Keratinocyte (primary cell): ENCODE data around the gene BPIFA3. TPM values are rescaled to one million over a fixed set of nuclear protein-coding genes. Genes with fewer than 3 reads are reported as not detected.

ENCODE experiments used
- DNase-seq: peaks from one replicate; pipeline ENCODE4 v3.0.0-alpha.2; 2011; ENCODE audit warnings: low read depth, missing footprints, low spot score
- FAIRE-seq: peaks from 2 replicates; lab custom pipeline; 2011; peaks lifted over from hg19 to GRCh38; lab: Jason Lieb, UNC
- H2AFZ ChIP-seq: 2 replicates; pipeline ENCODE4 v1.6.0; 2012; ENCODE audit warnings: low read length, control low read depth, inconsistent platforms; ENCODE audit not compliant: control insufficient read depth
- H3K27ac ChIP-seq: 2 replicates; pipeline ENCODE4 v1.5.1; 2011; ENCODE audit warnings: low read length; ENCODE audit not compliant: control insufficient read depth, insufficient read depth
- H3K27me3 ChIP-seq: 3 replicates; pipeline ENCODE4 v1.6.0; 2011; ENCODE audit warnings: low read length; ENCODE audit not compliant: control insufficient read depth, insufficient read depth; ENCODE audit errors: extremely low read depth
- H3K36me3 ChIP-seq, 2 experiments: 2 replicates in 1 of 2; 3 replicates in 1 of 2; pipeline ENCODE4 v1.5.1; 2011; ENCODE audit warnings: low read length in 2 of 2, mild to moderate bottlenecking in 1 of 2; ENCODE audit not compliant: control insufficient read depth in 2 of 2, insufficient read depth in 2 of 2; ENCODE audit errors: extremely low read depth in 1 of 2
- H3K4me1 ChIP-seq: 3 replicates; pipeline ENCODE4 v1.5.1; 2011; ENCODE audit warnings: low read length; ENCODE audit not compliant: control insufficient read depth, insufficient read depth; ENCODE audit errors: extremely low read depth
- H3K4me2 ChIP-seq: 3 replicates; pipeline ENCODE4 v1.6.0; 2011; ENCODE audit warnings: low read depth, low read length; ENCODE audit not compliant: control insufficient read depth, insufficient read depth; ENCODE audit errors: extremely low read depth
- H3K4me3 ChIP-seq, 3 experiments: fragments of 200-600 bp in 1 of 3; sonication (generic) in 1 of 3; 2 replicates in 2 of 3; 3 replicates in 1 of 3; pipeline ENCODE4 v1.5.1; 2011 to 2016; ENCODE audit warnings: low read length in 3 of 3, mild to moderate bottlenecking in 3 of 3, control low read depth in 2 of 3, inconsistent platforms in 1 of 3, low read depth in 1 of 3, mixed read lengths in 1 of 3, mixed run types in 1 of 3, moderate library complexity in 1 of 3; ENCODE audit not compliant: control insufficient read depth in 2 of 3, insufficient read depth in 2 of 3; ENCODE audit errors: extremely low read depth in 1 of 3
- H3K79me2 ChIP-seq: 2 replicates; pipeline ENCODE4 v1.6.0; 2012; ENCODE audit warnings: low read length; ENCODE audit not compliant: control insufficient read depth, insufficient read depth
- H3K9ac ChIP-seq: 3 replicates; pipeline ENCODE4 v1.6.0; 2011; ENCODE audit warnings: low read length; ENCODE audit not compliant: control insufficient read depth, insufficient read depth; ENCODE audit errors: extremely low read depth
- H3K9me1 ChIP-seq: 3 replicates; pipeline ENCODE4 v1.6.0; 2011; ENCODE audit warnings: low read length; ENCODE audit not compliant: control insufficient read depth, insufficient read depth; ENCODE audit errors: extremely low read depth
- H3K9me3 ChIP-seq: 2 replicates; pipeline ENCODE4 v1.5.1; 2012; ENCODE audit warnings: low read depth, low read length; ENCODE audit not compliant: control insufficient read depth
- H4K20me1 ChIP-seq: 3 replicates; pipeline ENCODE4 v1.6.0; 2011; ENCODE audit warnings: low read length; ENCODE audit not compliant: control insufficient read depth, insufficient read depth; ENCODE audit errors: extremely low read depth
- CTCF ChIP-seq, 3 experiments: IDR thresholded peaks in 1 of 3; conservative IDR thresholded peaks in 1 of 3; optimal IDR thresholded peaks in 1 of 3; 2 replicates in 2 of 3; 3 replicates in 1 of 3; pipeline versions ENCODE3 to v1.5.1; 2011; ENCODE audit warnings: low read length in 3 of 3, mild to moderate bottlenecking in 3 of 3, moderate library complexity in 2 of 3, control low read depth in 1 of 3, inconsistent platforms in 1 of 3; ENCODE audit not compliant: insufficient read depth in 2 of 3; ENCODE audit errors: extremely low read depth in 1 of 3
- EZH2 ChIP-seq: IDR thresholded peaks from one replicate; pipeline ENCODE4 v1.6.1; 2012; ENCODE audit warnings: inconsistent platforms, mild to moderate bottlenecking, low read length, moderate library complexity
- dilution Hi-C: fragments of 300-500 bp; cut with MboI; formaldehyde crosslinking; loops from one replicate; pipeline ENCODE4 v1.7.0; 2020; ENCODE audit warnings: low sequenced_read_pairs; ENCODE audit not compliant: extremely low pct_ligation_motif_present
- polyA plus RNA-seq, 5 experiments: library from polyadenylated mRNA; depleted of rRNA in 3 of 5; stranded (reverse) in 3 of 5; stranded (forward) in 1 of 5; unstranded in 1 of 5; fragments of >200 nt; gene quantifications; 1 replicate in 1 of 5; 2 replicates in 3 of 5; 3 replicates in 1 of 5; pipeline versions ENCODE4 v1.2.1 to v1.2.3, GENCODE V29; 2011 to 2012; ENCODE audit warnings: missing spikeins in 2 of 5, low read depth in 1 of 5, low replicate concordance in 1 of 5

BPIFA3 gene
- polyA plus RNA-seq, 1 donor (not counting 4 experiments of a cell fraction or from before 2014, with no cell fraction given): not detected

GRCh38 chr20:33231237-33231636 is 14.1 kb downstream of the BPIFA3 start:
- Histone ChIP-seq H3K79me2 (no peaks in the 10 kb centered on the region), H3K4me2 (no peak overlapping the region), H3K4me1 (no peaks in the 10 kb centered on the region), H3K9ac (no peak overlapping the region), H3K36me3 (no peaks in the 10 kb centered on the region), H4K20me1 (no peaks in the 10 kb centered on the region), H3K9me3 (no peaks in the 10 kb centered on the region), H3K27me3 (no peaks in the 10 kb centered on the region), H2AFZ (no peak overlapping the region), H3K27ac (no peak overlapping the region), H3K4me3 (no peak overlapping the region), H3K9me1 (no peaks in the 10 kb centered on the region)
- no peak for FAIRE-seq
- DNase-seq: no peak
- dilution Hi-C loops: no loop called here
- no peak for TF ChIP-seq CTCF (optimal IDR thresholded peaks at IDR 0.05 in 1 of 3, IDR thresholded peaks at IDR 0.05 in 1 of 3, conservative IDR thresholded peaks at IDR 0.05 in 1 of 3; ENCODE audit: extremely low read depth in 1 of 3, insufficient read depth in 2 of 3, low read length in 3 of 3)
- TF ChIP-seq EZH2: no peak

- H3K36me3 ChIP-seq: no peaks in the 10 kb centered on the region
- no peak overlapping the region for H3K4me3 ChIP-seq
- H3K27me3 ChIP-seq: peaks cover 3% of the 10 kb centered on the region
- dilution Hi-C loops: no loop called here
- H2AFZ ChIP-seq: no peak overlapping the region
- H3K27ac ChIP-seq: no peak overlapping the region
- H4K20me1 ChIP-seq: no peaks in the 10 kb centered on the region
- H3K4me1 ChIP-seq: no peaks in the 10 kb centered on the region
- DNase-seq (no peak), FAIRE-seq (no peak)
- H3K4me2 ChIP-seq: no peak overlapping the region
- no peaks in the 10 kb centered on the region for H3K9me1 ChIP-seq
- H3K9ac ChIP-seq: no peak overlapping the region
- no peaks in the 10 kb centered on the region for H3K79me2 ChIP-seq
- H3K9me3 ChIP-seq: no peaks in the 10 kb centered on the region
- TF ChIP-seq CTCF (optimal IDR thresholded peaks at IDR 0.05 in 1 of 3, IDR thresholded peaks at IDR 0.05 in 1 of 3, conservative IDR thresholded peaks at IDR 0.05 in 1 of 3; ENCODE audit: extremely low read depth in 1 of 3, insufficient read depth in 2 of 3, low read length in 3 of 3) (no peak), EZH2 (no peak)
Measured at GRCh38 chr20:33232486-33233072, 15.4 kb downstream of the BPIFA3 start.
